22Rv1 (cell line): ENCODE data around the gene ZNF618.

Experiments
- H3K27ac ChIP-seq: fragments of 450-650 bp; 2 replicates; pipeline ENCODE4 v1.5.1; 2017
- CTCF ChIP-seq: fragments of 450-650 bp; IDR thresholded peaks from 2 replicates; pipeline ENCODE4 v1.5.1; 2017; ENCODE audit warnings: mild to moderate bottlenecking
- ZFX ChIP-seq: fragments of 450-650 bp; IDR thresholded peaks from 2 replicates; pipeline ENCODE4 v1.6.1; 2017; ENCODE audit warnings: antibody characterized with exemption, borderline replicate concordance

Gene ZNF618

GRCh38 chr9:113933671-113934070 is 57.6 kb downstream of the ZNF618 start:
- H3K27ac ChIP-seq: no peak overlapping the region
- TF ChIP-seq ZFX (no peak), CTCF (no peak)

GRCh38 chr9:113934167-113934828 is 58.2 kb downstream of the ZNF618 start:
- no peak for TF ChIP-seq CTCF
- no peak for TF ChIP-seq ZFX
- no peak overlapping the region for H3K27ac ChIP-seq

- TF ChIP-seq CTCF: no peak
- no peak for TF ChIP-seq ZFX
- H3K27ac ChIP-seq: no peak overlapping the region
These were observed 58.9 kb downstream of the ZNF618 start for GRCh38 chr9:113934829-113935676.

- TF ChIP-seq CTCF (no peak), ZFX (no peak)
These were observed 59.7 kb downstream of the ZNF618 start for GRCh38 chr9:113935677-113936380.

GRCh38 chr9:113940077-113940476 is 64.0 kb downstream of the ZNF618 start:
- TF ChIP-seq ZFX (no peak), CTCF (no peak)
- no peak overlapping the region for H3K27ac ChIP-seq

More at GRCh38 chr9:113935677-113936380, 59.7 kb downstream of the ZNF618 start:
- H3K27ac ChIP-seq: no peak overlapping the region

- TF ChIP-seq ZFX (no peak), CTCF (no peak)
- no peak overlapping the region for H3K27ac ChIP-seq
These were observed 64.9 kb downstream of the ZNF618 start for GRCh38 chr9:113941056-113941455.

- no peak for TF ChIP-seq ZFX
- H3K27ac ChIP-seq: no peak overlapping the region
These were observed 65.4 kb downstream of the ZNF618 start for GRCh38 chr9:113941526-113941925.
